IPS-18a (cell line): Measurements from ENCODE around the gene PPIP5K1.

Source experiments
- H3K27ac ChIP-seq: one replicate; pipeline ENCODE4 v1.5.1; 2013; ENCODE audit warnings: low read length
- H3K27me3 ChIP-seq: one replicate; pipeline ENCODE4 v1.6.1; 2013; ENCODE audit warnings: mild to moderate bottlenecking, low read length; ENCODE audit not compliant: control insufficient read depth, insufficient read depth
- H3K36me3 ChIP-seq: one replicate; pipeline ENCODE4 v1.6.1; 2013; ENCODE audit warnings: low read depth, low read length; ENCODE audit not compliant: control insufficient read depth
- H3K4me1 ChIP-seq: one replicate; pipeline ENCODE4 v1.6.1; 2013; ENCODE audit warnings: low read depth, low read length; ENCODE audit not compliant: control insufficient read depth
- H3K4me3 ChIP-seq: one replicate; pipeline ENCODE4 v1.5.1; 2013; ENCODE audit warnings: low read length
- H3K9ac ChIP-seq: one replicate; pipeline ENCODE4 v1.6.1; 2013; ENCODE audit warnings: mild to moderate bottlenecking, low read length, moderate library complexity
- H3K9me3 ChIP-seq: one replicate; pipeline ENCODE4 v1.6.1; 2013; ENCODE audit warnings: low read depth, low read length; ENCODE audit not compliant: control insufficient read depth

PPIP5K1 gene

GRCh38 chr15:43514241-43515057, 75.6 kb downstream of the PPIP5K1 start:
- no peak overlapping the region for H3K27ac ChIP-seq
- no peaks in the 10 kb centered on the region for H3K9me3 ChIP-seq
- peaks cover 48% of the 10 kb centered on the region for H3K27me3 ChIP-seq
- H3K4me1 ChIP-seq: peaks cover 38% of the 10 kb centered on the region
- no peaks in the 10 kb centered on the region for H3K36me3 ChIP-seq
- H3K4me3 ChIP-seq: no peak overlapping the region
- no peak overlapping the region for H3K9ac ChIP-seq

- Histone ChIP-seq H3K27ac (no peak overlapping the region), H3K36me3 (no peaks in the 10 kb centered on the region), H3K9me3 (no peaks in the 10 kb centered on the region), H3K4me1 (peaks cover 32% of the 10 kb centered on the region), H3K27me3 (peaks cover 39% of the 10 kb centered on the region), H3K4me3 (no peak overlapping the region), H3K9ac (no peak overlapping the region)
These were observed 76.5 kb downstream of the PPIP5K1 start for GRCh38 chr15:43513550-43513949.

GRCh38 chr15:43511012-43511885, 78.8 kb downstream of the PPIP5K1 start:
- Histone ChIP-seq H3K36me3 (no peaks in the 10 kb centered on the region), H3K27me3 (peaks cover 20% of the 10 kb centered on the region), H3K9ac (no peak overlapping the region)

GRCh38 chr15:43510200-43511011, 79.6 kb downstream of the PPIP5K1 start:
- Histone ChIP-seq H3K27me3 (peaks cover 17% of the 10 kb centered on the region), H3K9ac (peak overlapping the region; percentile 87), H3K36me3 (no peaks in the 10 kb centered on the region), H3K9me3 (no peaks in the 10 kb centered on the region), H3K4me1 (peaks cover 14% of the 10 kb centered on the region), H3K4me3 (peak overlapping the region; percentile 89), H3K27ac (peak overlapping the region; percentile 84)

More at GRCh38 chr15:43511012-43511885, 78.8 kb downstream of the PPIP5K1 start:
- peak overlapping the region; percentile 55 for H3K4me3 ChIP-seq
- no peaks in the 10 kb centered on the region for H3K9me3 ChIP-seq
- H3K27ac ChIP-seq: no peak overlapping the region
- H3K4me1 ChIP-seq: peaks cover 17% of the 10 kb centered on the region

- Histone ChIP-seq H3K9me3 (no peaks in the 10 kb centered on the region), H3K27ac (peak overlapping the region; percentile 14), H3K4me3 (peak overlapping the region; percentile 89), H3K36me3 (no peaks in the 10 kb centered on the region), H3K4me1 (peaks cover 14% of the 10 kb centered on the region), H3K9ac (peak overlapping the region; percentile 87), H3K27me3 (peaks cover 17% of the 10 kb centered on the region)
These were observed 80.3 kb downstream of the PPIP5K1 start for GRCh38 chr15:43509660-43510199.

- Histone ChIP-seq H3K36me3 (no peaks in the 10 kb centered on the region), H3K27me3 (peaks cover 17% of the 10 kb centered on the region), H3K9me3 (no peaks in the 10 kb centered on the region), H3K9ac (peak overlapping the region; percentile 33), H3K27ac (no peak overlapping the region), H3K4me1 (peaks cover 11% of the 10 kb centered on the region), H3K4me3 (peak overlapping the region; percentile 89)
These were observed 80.9 kb downstream of the PPIP5K1 start for GRCh38 chr15:43508991-43509659.

GRCh38 chr15:43508421-43508820, 81.6 kb downstream of the PPIP5K1 start:
- Histone ChIP-seq H3K9me3 (no peaks in the 10 kb centered on the region), H3K27ac (no peak overlapping the region), H3K4me3 (no peak overlapping the region), H3K36me3 (no peaks in the 10 kb centered on the region), H3K9ac (no peak overlapping the region), H3K4me1 (peaks cover 8% of the 10 kb centered on the region), H3K27me3 (peaks cover 17% of the 10 kb centered on the region)

- H3K27me3 ChIP-seq: no peaks in the 10 kb centered on the region
- no peak overlapping the region for H3K27ac ChIP-seq
- H3K4me1 ChIP-seq: no peaks in the 10 kb centered on the region
- no peak overlapping the region for H3K9ac ChIP-seq
- H3K9me3 ChIP-seq: no peaks in the 10 kb centered on the region
- no peaks in the 10 kb centered on the region for H3K36me3 ChIP-seq
- no peak overlapping the region for H3K4me3 ChIP-seq
These were observed 84.3 kb downstream of the PPIP5K1 start for GRCh38 chr15:43505738-43506137.

- no peak overlapping the region for H3K27ac ChIP-seq
- no peak overlapping the region for H3K9ac ChIP-seq
- no peaks in the 10 kb centered on the region for H3K27me3 ChIP-seq
- no peak overlapping the region for H3K4me3 ChIP-seq
- H3K36me3 ChIP-seq: no peaks in the 10 kb centered on the region
- no peaks in the 10 kb centered on the region for H3K9me3 ChIP-seq
- no peaks in the 10 kb centered on the region for H3K4me1 ChIP-seq
These were observed 90.4 kb downstream of the PPIP5K1 start for GRCh38 chr15:43499635-43500034.

- Histone ChIP-seq H3K4me1 (peaks cover 3% of the 10 kb centered on the region), H3K9me3 (no peaks in the 10 kb centered on the region), H3K4me3 (no peak overlapping the region), H3K36me3 (no peaks in the 10 kb centered on the region), H3K27ac (no peak overlapping the region), H3K9ac (no peak overlapping the region), H3K27me3 (no peaks in the 10 kb centered on the region)
These were observed 91.0 kb downstream of the PPIP5K1 start for GRCh38 chr15:43498990-43499389.
